Lung (tissue), 12 donors: ENCODE measurements around the gene PWWP2B. TPM values are rescaled to one million over a fixed set of nuclear protein-coding genes. Genes with fewer than 3 reads are reported as not detected.

Experiments used
- ATAC-seq: fragments of 200-7000 bp; cut with Tn5 transposase; one replicate; pipeline ENCODE4 v1.9.1; 2020; ENCODE audit warnings: moderate number of reproducible peaks; ENCODE audit not compliant: insufficient read depth, low FRiP score
- DNase-seq, 3 donors: peaks; one replicate each; pipeline ENCODE4 v3.0.0-alpha.2; 2013 to 2017
- H3K27ac ChIP-seq, 2 donors: one replicate each; pipeline ENCODE4 v1.5.1; 2013; ENCODE audit warnings: mild to moderate bottlenecking in 2 of 2, moderate library complexity in 2 of 2, control low read depth in 1 of 2, inconsistent platforms in 1 of 2, low read depth in 1 of 2, low read length in 1 of 2
- H3K27me3 ChIP-seq, 3 donors: one replicate each; pipeline ENCODE4 v1.5.1; 2013; ENCODE audit warnings: low read length in 2 of 3; ENCODE audit not compliant: control insufficient read depth in 3 of 3, insufficient read depth in 3 of 3
- H3K36me3 ChIP-seq, 4 donors: one replicate each; pipeline ENCODE4 v1.5.1; 2013; ENCODE audit warnings: low read length in 4 of 4, mild to moderate bottlenecking in 1 of 4, moderate library complexity in 1 of 4; ENCODE audit not compliant: control insufficient read depth in 4 of 4, insufficient read depth in 4 of 4
- H3K4me1 ChIP-seq, 5 donors: one replicate each; pipeline ENCODE4 v1.5.1; 2013; ENCODE audit warnings: low read length in 5 of 5, mild to moderate bottlenecking in 2 of 5, moderate library complexity in 1 of 5; ENCODE audit not compliant: control insufficient read depth in 5 of 5, insufficient read depth in 5 of 5
- H3K4me3 ChIP-seq: one replicate; pipeline ENCODE4 v1.5.1; 2013; ENCODE audit warnings: mild to moderate bottlenecking, control low read depth, moderate library complexity
- H3K9ac ChIP-seq, 2 donors: one replicate each; pipeline ENCODE4 v1.5.1; 2013; ENCODE audit warnings: low read length in 2 of 2, control low read depth in 1 of 2; ENCODE audit not compliant: insufficient read depth in 1 of 2
- H3K9me3 ChIP-seq, 4 donors: one replicate each; pipeline ENCODE4 v1.5.1; 2013; ENCODE audit warnings: low read length in 3 of 4, mild to moderate bottlenecking in 1 of 4, moderate library complexity in 1 of 4; ENCODE audit not compliant: control insufficient read depth in 4 of 4, insufficient read depth in 3 of 4
- CTCF ChIP-seq: IDR thresholded peaks from 2 replicates; pipeline ENCODE4 v1.5.1; 2012; ENCODE audit warnings: mild to moderate bottlenecking; ENCODE audit errors: control extremely low read depth, extremely low read depth
- WGBS, 2 donors: extraction: QIAGEN DNeasy Blood & Tissue Kit; methylation state at CpG; one replicate each; pipeline ENCODE4 v1.1.7; 2013; 5-methylcytosine and 5-hydroxymethylcytosine counted together
- polyA plus RNA-seq, 2 donors: library from polyadenylated mRNA; stranded (reverse); fragments of 200-250 nt; gene quantifications; one replicate each; pipeline ENCODE4 v1.2.1, GENCODE V29; 2013
- total RNA-seq, 2 donors: library from RNA; depleted of rRNA in 1 of 2; stranded (reverse); fragments of >200 nt in 1 of 2; gene quantifications; one replicate each; pipeline ENCODE4 v1.2.1, GENCODE V29; 2014 to 2021
- donor health status: control.
- donor health status: control.
- donor health status: Bipolar disorder and iron deficiency.
- donor health status: healthy.
- donor health status: DM: yes; HTN: yes; CAD: no.

Gene PWWP2B
- total and polyA plus RNA-seq, 4 donors, result 20.1 to 33.4 (median 21.1) TPM

DNA sequence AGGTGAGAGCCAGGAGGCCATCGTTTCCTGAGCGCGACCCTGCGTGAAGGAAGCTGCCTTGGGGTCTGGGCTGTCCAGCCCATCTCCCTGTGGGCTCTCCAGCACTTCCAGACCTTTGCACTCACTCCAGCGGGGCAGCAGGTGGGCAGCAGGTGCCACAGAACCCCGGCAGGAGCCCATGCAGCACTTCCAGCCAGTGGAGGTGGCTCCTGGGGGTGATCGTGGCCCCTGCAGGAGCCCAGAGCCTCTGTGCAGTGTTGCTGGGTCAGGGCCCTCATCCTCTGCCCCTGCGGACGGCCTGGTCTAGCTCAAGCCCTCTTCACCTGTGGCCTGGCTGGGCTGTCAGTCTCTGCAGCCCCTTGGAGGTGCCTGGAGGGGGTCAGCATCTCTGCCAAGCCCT is 59.9 kb downstream of the PWWP2B start:
- no peak for TF ChIP-seq CTCF
- ATAC-seq (no peak), DNase-seq (no peak)
- no peaks in the 10 kb centered on the region for H3K27me3 ChIP-seq
- H3K4me1 ChIP-seq, result peaks cover 0 to 15% (median 14%) of the 10 kb centered on the region in 5 donors
- no peak overlapping the region for H3K27ac ChIP-seq
- 90 to 95% methylated on average over 9 of the region's 9 CpGs for WGBS, 2 donors
- no peak overlapping the region for H3K4me3 ChIP-seq
- H3K36me3 ChIP-seq, result no peaks in the 10 kb centered on the region
- no peak overlapping the region for H3K9ac ChIP-seq
- no peaks in the 10 kb centered on the region for H3K9me3 ChIP-seq

- Histone ChIP-seq H3K27me3 (no peaks in the 10 kb centered on the region), H3K9me3 (no peaks in the 10 kb centered on the region), H3K4me1 (peaks cover 0 to 14% (median 9%) of the 10 kb centered on the region in 5 donors), H3K9ac (no peak overlapping the region), H3K4me3 (no peak overlapping the region), H3K27ac (no peak overlapping the region), H3K36me3 (no peaks in the 10 kb centered on the region)
- TF ChIP-seq CTCF, result no peak
- 78 to 84% methylated on average over 24 of the region's 24 CpGs for WGBS, 2 donors
- no peak for ATAC-seq
- no peak for DNase-seq
Observed at GRCh38 chr10:132457328-132458070, 60.5 kb downstream of the PWWP2B start.

- Histone ChIP-seq H3K4me1 (peaks cover 0 to 10% (median 5%) of the 10 kb centered on the region in 5 donors), H3K9ac (no peak overlapping the region), H3K4me3 (no peak overlapping the region), H3K27ac (no peak overlapping the region), H3K9me3 (no peaks in the 10 kb centered on the region), H3K36me3 (no peaks in the 10 kb centered on the region), H3K27me3 (no peaks in the 10 kb centered on the region)
- DNase-seq (no peak), ATAC-seq (no peak)
- WGBS, 2 donors, result 58 to 69% methylated on average over 18 to 19 of the region's 19 CpGs
- no peak for TF ChIP-seq CTCF
Observed at GRCh38 chr10:132458071-132458585, 61.1 kb downstream of the PWWP2B start.
